NCI-H2081 treated with DMSO at 0.1 percent for 48 hours (cell line): ENCODE results near the gene NELL2.
"Not testable (repeated sequence)": the region's sequence is repeated elsewhere in the genome, so short reads cannot be mapped to it uniquely, and the experiment has no call there.

ENCODE experiments used
- DNase-seq: peaks from one replicate; lab custom pipeline; 2025; lab: John Stamatoyannopoulos, UW

Gene NELL2

DNA sequence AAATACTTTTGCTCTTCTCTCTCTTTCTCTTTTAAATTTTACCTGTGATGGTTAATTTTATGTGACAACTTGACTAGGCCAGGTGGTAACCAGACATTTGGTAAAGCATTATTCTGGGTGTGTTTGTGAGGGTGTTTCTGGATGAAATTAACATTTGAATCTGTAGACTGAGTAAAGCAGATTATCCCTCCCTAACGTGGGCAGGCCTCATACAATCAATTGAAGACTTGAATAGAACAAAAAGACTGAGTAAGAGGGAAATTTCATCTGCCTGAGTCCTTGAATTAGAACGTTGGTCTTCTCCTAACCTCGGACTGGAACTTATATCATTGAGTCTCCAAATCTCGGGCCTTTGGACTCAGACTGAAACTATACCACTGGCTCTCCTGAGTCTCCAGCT lies 182.1 kb downstream of the NELL2 start:
- no peak for DNase-seq

DNA sequence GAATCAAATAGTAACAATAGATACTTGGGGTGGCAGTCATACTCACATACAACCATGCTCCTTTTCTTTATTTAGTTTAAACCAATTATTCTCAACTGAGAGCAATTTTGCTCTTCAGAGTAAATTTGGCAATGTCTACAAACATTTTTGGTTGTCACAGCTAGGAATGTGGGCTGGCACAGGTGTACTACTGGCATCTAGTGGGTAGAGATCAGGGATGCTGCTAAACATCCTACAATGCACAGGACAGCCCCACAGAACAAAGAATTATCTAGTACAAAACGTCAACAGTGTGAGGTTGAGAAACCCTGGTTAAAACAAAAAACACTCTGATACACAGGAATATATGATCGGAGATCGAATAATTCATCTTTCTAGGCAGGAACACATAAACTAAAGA lies 186.5 kb downstream of the NELL2 start:
- DNase-seq: no peak

DNA sequence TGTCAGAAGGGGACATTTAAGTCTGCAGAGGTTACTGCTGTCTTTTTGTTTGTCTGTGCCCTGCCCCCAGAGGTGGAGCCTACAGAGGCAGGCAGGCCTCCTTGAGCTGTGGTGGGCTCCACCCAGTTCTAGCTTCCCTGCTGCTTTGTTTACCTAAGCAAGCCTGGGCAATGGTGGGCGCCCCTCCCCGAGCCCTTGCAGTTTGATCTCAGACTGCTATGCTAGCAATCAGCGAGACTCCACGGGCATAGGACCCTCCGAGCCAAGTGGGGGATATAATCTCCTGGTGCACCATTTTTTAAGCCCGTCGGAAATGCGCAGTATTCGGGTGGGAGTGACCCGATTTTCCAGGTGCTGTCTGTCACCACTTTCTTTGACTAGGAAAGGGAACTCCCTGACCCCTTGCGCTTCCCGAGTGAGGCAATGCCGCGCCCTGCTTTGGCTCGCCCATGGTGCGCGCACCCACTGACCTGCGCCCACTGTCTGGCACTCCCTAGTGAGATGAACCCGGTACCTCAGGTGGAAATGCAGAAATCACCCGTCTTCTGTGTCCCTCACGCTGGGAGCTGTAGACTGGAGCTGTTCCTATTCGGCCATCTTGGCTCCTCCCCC lies 189.2 kb downstream of the NELL2 start:
- not testable (repeated sequence) for DNase-seq

DNA sequence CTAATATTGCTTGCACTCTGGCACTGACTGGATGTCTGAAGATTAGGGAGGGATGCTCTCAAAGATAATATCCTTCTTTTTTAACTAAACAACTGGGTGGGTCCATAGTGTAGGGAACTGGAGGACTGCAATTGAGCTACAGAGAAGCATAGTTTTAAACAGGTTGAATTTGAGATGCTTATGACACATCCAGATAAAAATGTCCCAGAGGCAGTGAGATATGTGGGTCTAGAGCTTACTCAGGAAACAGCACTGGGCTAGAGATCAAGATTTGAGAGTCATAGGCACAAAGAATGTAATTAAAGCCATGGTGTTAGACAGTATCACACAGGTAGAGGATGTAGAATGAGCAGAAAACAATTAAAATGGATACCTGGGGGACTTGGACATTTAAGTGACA lies 198.4 kb downstream of the NELL2 start:
- no peak for DNase-seq

DNA sequence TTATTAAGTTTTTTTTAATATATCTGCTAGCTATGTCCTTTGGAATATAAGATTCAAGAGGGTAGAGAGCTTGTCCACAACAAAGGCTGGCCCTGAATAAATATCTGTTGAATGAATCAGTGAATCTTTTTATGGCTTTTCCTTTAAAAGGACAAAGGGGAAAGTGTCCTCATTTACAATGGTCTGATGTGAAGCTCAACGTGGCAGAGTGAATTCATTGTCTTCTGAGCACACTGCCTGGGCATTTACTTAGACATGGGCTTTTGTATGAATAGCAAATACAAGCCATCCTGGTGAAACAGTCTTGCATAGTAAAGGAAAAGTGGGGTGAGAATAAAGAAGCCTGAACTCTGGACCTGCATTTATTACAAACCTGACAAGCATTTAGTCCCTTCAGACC lies 201.2 kb downstream of the NELL2 start:
- no peak for DNase-seq

DNA sequence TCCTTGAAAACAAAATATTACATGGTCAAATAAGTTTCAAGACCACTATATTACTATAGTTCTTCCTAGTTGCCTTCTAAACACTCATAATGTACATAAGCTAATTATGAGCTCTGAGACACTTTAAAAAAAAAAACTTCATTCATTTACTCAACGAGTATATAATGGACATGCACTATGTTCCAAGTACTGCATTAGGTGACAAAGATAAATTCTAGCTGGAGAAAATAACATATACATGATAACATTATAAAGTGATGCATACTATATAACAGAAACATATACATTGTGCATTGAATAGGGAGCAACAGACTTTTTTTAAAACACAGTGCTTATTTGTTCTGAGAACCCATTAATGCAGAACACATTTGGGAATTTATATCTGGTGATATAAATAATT lies 202.3 kb downstream of the NELL2 start:
- DNase-seq: no peak

DNA sequence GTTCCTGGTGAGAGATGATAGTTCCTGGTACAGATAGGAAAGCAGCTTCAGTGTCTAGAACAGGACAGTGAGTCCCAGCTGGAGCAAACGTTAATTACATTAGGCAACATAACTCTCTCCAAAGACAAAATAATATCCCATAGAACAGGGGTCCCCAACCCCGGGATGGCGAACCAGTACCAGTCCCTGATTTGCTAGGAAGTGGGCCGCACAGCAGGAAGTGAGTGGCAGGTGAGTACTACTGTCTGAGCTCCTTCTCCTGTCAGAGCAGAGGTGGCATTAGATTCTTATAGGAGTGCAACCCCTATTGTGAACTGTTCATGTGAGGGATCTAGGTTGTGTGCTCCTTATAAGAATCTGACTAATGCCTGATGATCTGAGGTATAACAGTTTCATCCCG lies 204.1 kb downstream of the NELL2 start:
- no peak for DNase-seq

DNA sequence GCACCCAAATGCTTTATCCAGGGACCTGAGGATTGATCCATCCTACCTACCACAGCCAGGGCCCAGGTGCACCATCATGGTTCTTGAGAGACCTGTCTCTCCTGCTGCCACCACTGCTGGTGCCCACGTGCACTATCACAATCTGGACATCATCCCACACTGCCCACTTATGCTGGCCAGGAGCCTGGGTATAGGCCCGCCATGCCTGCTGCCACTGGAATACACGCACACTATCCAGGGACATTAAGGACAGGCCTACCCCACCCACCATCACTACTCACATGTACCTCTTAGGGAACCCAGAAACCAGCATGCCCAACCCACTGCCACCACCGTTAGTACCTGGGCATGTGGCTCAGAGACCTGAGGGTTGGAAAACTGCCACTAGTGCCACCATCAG lies 207.7 kb downstream of the NELL2 start:
- DNase-seq: no peak

DNA sequence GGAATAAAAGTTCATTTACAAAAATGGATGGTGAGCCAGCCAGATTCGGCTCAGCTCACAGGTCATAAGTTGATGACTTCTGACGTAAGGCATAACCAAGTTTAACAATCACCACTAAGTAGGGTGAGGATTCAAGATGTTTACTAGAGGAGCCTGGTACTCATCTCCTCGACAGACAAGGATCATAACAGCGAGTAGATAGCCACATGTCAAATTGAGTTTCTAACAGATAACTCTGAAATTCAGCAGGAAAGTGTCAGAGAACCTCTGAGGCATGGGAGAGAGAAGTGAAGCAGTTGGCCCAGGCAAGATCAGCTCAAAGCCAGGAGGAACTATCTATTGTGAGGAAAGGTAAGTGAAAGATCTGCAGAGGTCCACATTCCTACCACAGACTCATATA lies 208.7 kb downstream of the NELL2 start:
- no peak for DNase-seq

DNA sequence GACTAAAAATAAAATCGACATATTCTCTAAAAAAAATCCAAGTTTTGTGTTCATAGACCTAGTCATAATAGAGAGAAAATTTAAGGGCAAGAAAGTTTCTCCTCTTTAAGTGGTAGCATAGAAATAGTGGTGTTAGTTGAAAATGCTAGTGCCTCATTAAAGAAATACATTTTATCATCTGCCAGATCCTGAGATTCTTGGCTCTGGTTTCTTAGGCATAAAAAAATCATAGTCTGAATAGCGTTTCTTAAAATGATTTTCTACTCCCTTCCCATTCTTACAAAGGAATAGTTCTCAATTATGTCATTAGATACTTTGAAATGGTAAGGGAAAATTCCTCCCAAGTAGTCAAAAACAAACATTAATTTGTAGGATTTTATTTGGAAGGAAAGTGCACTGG lies 212.8 kb downstream of the NELL2 start:
- DNase-seq: no peak

DNA sequence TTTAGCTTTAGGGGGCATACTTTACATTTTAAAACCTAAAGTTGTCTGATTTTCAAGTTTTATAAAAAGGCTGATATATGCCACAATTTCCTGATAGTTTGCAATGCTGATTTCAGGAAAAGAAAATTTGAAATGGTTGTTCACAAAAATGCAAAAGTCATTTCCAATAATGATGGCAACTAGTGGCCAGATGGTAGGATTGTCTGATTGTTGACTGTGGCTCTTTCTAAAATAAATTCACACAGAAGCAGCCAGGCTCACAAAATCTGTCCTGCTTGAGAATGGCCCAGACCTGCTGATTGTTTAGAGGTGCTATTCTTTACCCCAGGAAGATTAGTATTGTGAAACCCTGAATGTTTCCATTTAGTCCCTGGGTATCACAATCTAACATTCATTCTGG lies 220.3 kb downstream of the NELL2 start:
- no peak for DNase-seq

DNA sequence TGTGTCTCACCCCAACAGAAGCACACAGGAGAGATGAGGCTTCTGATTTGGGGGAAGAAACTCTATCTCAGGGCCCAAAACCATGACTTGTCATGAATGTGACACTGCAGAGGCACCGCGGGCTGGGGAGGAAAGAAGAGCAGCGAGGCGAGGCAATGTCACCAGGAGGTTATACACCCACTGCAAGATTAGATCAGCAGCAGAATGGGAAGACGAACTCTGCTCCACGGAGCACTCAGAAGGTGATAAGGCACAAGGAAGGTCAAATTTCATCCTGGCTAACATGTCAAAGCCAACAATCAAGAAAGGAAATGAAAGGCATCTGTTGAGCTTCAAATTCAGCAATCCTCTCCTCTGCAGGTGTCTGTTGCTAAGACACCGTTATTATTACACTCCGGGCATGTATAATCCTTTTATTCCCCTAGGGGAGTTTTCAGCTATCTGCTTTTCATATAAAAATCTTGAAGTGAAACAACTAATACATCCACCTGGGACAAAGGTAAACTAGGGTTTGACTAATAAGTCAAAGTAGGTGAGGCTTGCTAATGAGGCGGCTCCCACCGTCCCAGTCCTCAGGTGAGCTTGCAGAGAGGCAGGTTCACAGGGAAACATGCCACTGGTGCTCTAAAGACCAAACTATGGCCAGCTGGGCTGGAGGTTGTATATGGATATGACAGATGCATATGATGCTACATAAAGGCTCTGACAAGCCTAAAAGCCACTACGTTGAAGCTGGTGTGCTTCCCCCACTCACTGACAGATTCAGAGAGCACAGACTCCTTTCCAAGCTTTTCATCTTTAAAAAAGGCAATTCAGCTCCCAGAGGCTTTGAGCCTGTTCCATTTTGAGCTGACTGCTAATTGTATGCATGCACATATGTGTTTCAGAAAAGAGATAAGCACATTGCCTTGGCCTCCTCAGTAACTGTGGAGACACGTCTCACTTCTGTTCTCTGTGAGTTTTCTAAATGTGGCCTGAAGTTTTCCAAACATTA lies 221.2 kb downstream of the NELL2 start:
- DNase-seq: no peak

DNA sequence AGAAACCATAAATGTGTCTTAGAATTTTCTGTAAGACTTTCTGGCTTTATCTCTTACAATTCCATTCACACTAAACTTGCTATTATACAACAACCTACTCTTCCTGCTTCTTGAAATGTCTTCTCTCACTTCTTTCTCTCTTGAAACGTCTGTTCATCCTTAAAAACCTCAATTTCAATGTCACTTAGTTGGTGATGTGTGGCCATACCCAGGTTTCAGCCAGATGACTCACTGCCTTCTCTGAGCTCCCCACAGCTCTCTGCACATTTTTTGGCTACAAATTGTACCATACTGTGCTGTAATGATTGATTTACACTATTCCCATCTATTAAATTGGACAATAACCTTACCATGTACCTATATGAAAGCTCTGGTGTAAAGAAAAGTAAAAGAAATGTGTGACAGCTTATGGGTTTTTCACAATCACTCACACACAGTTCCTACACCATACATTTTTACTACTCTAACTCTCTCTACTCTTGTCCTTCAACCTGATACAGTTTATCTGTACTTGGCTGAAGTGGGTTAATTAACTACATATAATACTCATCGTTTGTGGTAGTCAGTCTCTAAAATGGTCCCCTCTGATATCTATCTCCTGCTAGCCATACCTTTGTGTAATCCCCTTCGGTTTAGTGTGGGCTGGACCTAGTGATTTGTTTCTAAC lies 222.1 kb downstream of the NELL2 start:
- no peak for DNase-seq

DNA sequence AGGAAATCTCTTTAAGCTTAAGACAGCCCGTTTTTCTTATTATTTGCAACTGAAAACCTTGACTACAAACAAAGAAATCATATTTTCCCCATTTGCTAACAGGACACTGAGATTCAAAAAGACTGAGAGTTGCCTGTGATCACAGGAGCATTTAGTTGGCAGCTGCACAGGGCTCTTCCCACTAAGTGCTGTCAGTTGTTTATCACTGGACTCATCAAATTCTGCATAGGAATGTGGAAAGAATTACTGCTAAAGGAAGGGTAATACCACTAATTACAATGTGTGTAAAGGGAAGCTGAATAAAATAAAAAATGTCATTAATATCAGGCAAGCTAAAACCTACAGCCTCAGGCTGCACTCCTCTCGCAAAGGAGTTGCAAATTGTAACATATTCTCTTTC lies 226.4 kb downstream of the NELL2 start:
- DNase-seq: no peak

DNA sequence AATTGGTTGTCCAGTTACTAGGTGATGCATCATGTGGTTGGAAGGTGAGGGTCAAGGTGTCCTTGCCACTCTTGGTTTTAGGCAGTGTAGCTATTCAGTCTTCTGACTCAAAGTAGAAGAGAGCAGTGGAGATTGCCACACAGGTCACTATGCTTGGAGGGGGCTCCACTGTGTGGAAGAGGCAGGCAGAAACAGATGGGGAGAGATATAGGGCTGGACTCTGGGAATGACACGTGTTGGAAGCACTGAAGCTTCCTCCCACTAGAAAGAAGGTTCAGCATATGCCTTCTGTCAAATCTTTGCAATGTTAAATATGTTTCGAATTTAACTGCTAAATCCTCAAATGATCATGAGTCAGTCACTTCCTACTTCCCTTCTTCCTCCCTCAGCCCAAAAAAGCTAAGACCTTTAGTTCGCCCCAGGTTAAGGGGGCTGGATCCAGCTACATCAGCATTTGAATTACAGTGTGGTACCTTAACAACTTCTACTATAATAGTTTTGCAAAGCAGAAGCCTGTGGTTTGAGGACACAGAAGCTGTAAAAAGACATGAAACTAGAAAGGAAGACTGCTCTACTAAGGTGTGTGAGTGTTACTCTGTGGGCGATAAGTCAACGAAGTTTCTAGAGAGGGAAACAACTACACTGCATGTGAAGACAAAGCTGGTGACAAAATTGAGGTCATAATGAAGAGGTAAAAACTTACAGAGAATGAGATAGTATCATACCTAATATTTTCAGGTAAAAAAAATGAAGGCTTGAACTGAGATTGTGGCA lies 228.0 kb downstream of the NELL2 start:
- no peak for DNase-seq

DNA sequence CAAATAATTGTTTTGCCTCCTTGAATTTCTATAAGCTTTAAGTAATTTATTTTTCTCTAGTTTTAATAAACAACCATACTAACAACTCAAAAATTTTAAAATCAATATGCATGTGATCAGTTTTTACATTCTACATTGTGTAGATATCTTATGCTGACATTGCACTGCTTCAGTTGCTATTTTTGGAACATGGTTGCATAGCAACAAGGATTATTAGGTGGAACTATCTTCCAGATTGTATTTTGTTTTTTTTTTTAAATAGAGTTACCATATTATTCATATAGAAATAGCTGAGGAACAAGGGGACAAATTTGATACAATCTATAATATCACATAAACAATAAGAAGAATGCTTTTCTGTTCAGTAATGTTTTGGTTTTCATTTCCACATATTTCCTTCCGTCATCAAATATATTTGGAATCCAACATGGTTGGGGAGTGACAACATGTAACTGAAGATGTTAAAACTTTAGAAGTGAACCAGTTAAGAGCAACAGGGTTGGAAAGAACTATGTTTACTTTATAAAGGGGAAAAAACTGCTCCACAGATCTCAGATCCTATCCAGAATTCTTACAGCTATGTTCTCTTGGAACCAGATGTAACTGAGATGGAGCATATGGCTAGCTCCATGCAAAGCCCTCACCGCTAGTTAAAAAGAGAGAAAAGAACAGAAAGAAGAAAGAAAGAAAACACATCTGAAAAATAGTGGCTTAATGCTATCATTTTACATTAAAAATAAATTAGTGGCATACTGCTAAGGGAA lies 235.5 kb downstream of the NELL2 start:
- no peak for DNase-seq

DNA sequence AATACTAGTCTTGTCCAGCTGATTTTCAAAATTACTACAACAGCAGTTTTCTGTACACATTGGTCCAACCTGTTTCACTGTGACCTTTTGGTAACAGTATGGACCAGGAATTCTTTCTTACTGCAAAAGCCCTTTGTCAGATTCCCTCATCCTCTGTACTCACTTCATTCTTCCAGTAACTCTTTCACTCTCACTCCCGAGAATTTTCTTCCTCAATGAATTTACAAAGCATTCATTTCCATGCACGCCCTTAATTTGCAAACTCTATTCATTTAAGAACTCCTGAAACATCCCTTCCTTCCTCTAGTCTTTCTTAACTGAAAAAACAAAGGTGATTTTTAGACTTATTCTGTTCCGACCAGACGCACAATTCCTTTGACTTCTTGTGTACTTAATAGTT lies 238.2 kb downstream of the NELL2 start:
- DNase-seq: no peak

DNA sequence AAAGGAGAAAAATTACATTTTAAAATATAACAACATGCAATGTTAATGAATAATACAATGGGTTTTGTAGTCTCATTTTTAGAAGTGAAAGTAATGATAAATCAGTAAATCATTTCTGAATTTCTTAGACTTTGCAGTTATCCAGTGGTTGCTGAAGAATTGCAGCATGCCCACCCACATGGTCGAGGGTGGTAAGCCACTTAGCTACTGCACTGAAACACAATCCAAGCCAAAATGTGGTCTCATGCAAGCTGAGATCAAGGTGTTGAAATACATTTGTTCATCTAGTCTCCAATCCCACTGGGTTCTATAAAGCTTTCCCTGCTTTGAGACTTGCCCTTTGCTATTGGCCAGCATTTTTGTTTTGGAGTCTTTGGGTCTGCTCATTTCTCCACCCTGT lies 247.9 kb downstream of the NELL2 start:
- no peak for DNase-seq

DNA sequence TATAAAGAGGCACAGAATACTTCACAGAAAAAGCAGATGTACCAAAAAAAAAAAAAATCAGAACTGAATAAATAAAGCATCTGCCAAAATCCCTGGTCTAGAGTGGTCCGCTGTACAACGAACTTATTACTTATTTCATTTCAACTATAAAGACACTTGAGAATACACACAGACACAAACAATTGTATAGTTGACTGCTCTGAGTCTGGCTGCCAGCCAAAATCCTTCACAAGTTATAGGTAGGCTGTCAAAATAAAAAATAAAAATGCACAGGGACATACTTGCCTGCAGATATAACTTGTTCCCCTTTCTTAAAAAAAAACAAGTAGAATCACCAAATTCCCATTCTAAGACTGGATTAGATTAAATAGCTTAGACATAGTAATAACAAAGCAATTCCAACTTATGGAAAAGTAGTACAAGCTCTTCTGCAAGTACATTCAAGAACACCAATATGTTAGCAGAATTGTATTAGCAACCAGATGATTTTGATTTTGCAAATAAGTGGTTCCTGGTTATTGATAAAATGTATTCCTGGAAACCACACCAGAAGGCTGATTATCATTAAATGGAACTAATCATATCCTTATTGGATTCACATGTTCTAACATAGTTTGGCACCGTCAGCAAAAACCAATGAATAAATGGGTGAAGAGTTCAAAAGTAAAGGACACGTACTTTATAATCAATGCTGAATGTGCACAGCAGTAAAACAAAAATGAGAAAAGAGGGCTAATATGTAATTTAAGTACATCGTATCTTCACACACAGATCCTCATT lies 248.5 kb downstream of the NELL2 start:
- no peak for DNase-seq

DNA sequence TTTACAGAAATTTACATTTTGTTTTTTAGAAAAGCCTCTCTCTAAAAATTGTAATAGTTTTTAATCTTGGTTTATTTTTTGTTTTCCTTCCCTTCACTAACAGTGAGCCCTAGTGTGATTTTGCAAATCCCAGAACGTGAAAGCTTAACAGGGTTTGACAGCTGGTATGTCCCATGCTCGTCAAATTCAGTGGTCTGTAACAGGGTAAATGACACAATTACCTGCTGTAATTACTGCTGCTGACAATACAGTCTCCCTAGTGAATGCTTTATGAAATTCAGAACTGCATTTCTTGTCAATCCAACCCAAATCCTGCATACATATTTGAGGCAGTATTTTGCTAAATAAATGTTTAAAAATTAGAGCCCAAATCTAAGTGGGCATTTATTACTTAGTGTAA lies 249.2 kb downstream of the NELL2 start:
- no peak for DNase-seq

DNA sequence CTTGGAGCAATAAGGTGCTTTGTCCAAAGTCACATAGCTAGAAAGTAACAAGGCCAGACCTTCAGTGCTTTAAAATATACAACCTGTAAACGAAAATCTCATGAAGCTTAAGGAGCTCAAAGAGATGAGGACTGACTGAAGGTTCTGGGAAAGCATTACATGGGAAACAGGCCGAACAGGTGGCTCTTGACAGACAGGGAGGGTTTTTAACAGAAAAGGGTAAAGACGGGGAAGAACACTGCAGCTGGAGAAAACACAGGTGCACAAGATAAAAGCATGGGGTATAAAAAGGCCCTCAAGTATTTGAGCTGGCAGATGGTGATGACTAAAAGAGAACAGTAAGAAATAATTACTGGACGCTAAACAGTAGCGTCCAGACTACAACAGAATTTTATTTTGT lies 257.2 kb downstream of the NELL2 start:
- no peak for DNase-seq
